Panc1 (cell line): ENCODE results near the gene TBC1D10B. TPM values are rescaled to one million over a fixed set of nuclear protein-coding genes. Genes with fewer than 3 reads are reported as not detected.

ENCODE experiments used
- ATAC-seq: fragments of 200-7000 bp; cut with Tn5 transposase; 2 replicates; pipeline ENCODE4 v1.9.1; 2020; ENCODE audit warnings: mild to moderate bottlenecking, moderate library complexity
- BruUV-seq: library from RNA; stranded (reverse); fragments of 400-500 nt; replicated peaks from 2 replicates; lab custom pipeline; 2021; lab: Mats Ljungman, UMichigan
- CTCF ChIA-PET: fragments of 300-600 bp; sonication (Branson Sonifier 250); formaldehyde crosslinking; loops from one replicate; lab custom pipeline; 2022; ENCODE audit warnings: antibody characterized with exemption; lab: Charles Lee
- POLR2A ChIA-PET: fragments of 300-600 bp; sonication (Branson Sonifier 250); formaldehyde crosslinking; loops from one replicate; lab custom pipeline; 2022; ENCODE audit warnings: antibody characterized with exemption; lab: Charles Lee
- DNase-seq: peaks from one replicate; pipeline ENCODE4 v3.0.0-alpha.2; 2010; ENCODE audit warnings: low read depth, low spot score
- H3K27ac ChIP-seq: 2 replicates; pipeline ENCODE4 v1.5.1; 2011; ENCODE audit warnings: mild to moderate bottlenecking, low read length, inconsistent platforms
- H3K27me3 ChIP-seq: fragments of 200-500 bp; sonication (Bioruptor generic); 2 replicates; pipeline ENCODE4 v1.6.0; 2014; ENCODE audit warnings: low read length, inconsistent platforms; ENCODE audit not compliant: control insufficient read depth, insufficient read depth
- H3K36me3 ChIP-seq: fragments of 200-500 bp; sonication (Bioruptor generic); 2 replicates; pipeline ENCODE4 v1.5.1; 2014; ENCODE audit warnings: inconsistent platforms, mild to moderate bottlenecking, low read length, moderate library complexity; ENCODE audit not compliant: control insufficient read depth, insufficient read depth
- H3K4me1 ChIP-seq: 2 replicates; pipeline ENCODE4 v1.5.1; 2011; ENCODE audit warnings: inconsistent platforms, mild to moderate bottlenecking, low read length, moderate library complexity; ENCODE audit not compliant: control insufficient read depth, insufficient read depth
- H3K4me3 ChIP-seq, 2 experiments: 2 replicates each; pipeline ENCODE4 v1.5.1; 2011 to 2012; ENCODE audit warnings: low read depth in 2 of 2, low read length in 2 of 2, mild to moderate bottlenecking in 2 of 2, inconsistent platforms in 1 of 2, moderate library complexity in 1 of 2
- H3K9me3 ChIP-seq: fragments of 200-500 bp; sonication (Bioruptor generic); 2 replicates; pipeline ENCODE4 v1.5.1; 2014; ENCODE audit warnings: low read depth, mild to moderate bottlenecking, inconsistent platforms, low read length, moderate library complexity; ENCODE audit not compliant: control insufficient read depth, insufficient read depth
- POLR2AphosphoS5 ChIP-seq: IDR thresholded peaks from 2 replicates; pipeline ENCODE4 v1.6.1; 2012; ENCODE audit warnings: mild to moderate bottlenecking, low read depth, low read length, moderate library complexity
- REST ChIP-seq, 2 experiments: IDR thresholded peaks; 2 replicates each; pipeline ENCODE4 v1.6.1; 2011 to 2012; ENCODE audit warnings: low read depth in 2 of 2, control low read depth in 1 of 2, low read length in 1 of 2, mild to moderate bottlenecking in 1 of 2, moderate library complexity in 1 of 2; ENCODE audit not compliant: insufficient read depth in 1 of 2
- SIN3A ChIP-seq: IDR thresholded peaks from 2 replicates; pipeline ENCODE4 v1.6.1; 2012; ENCODE audit warnings: low read depth, mild to moderate bottlenecking, low read length, moderate library complexity, borderline replicate concordance; ENCODE audit not compliant: insufficient read depth
- TCF7L2 ChIP-seq: IDR thresholded peaks from 2 replicates; pipeline ENCODE4 v1.6.1; 2011; ENCODE audit warnings: mild to moderate bottlenecking, low read depth, low read length, inconsistent platforms
- in situ Hi-C: cut with HindIII; loops from 2 replicates; pipeline ENCODE4 v1.10.0; 2016; ENCODE audit warnings: low sequenced_read_pairs, low pct_unique_long_range_greater_than_20kb
- intact Hi-C: fragments of 100-400 bp; cut with micrococcal nuclease; formaldehyde crosslinking; loops from one replicate; pipeline ENCODE4 v1.10.0; 2022; ENCODE audit not compliant: unreplicated experiment
- total RNA-seq: library from RNA; stranded (reverse); gene quantifications from one replicate; pipeline ENCODE4 v1.2.1, GENCODE V29; 2021; ENCODE audit not compliant: unreplicated experiment
- TF ChIP-seq, protein P1 (sequence below): fragments of 450-650 bp; IDR thresholded peaks from 2 replicates; pipeline ENCODE4 v1.5.1; 2017; ENCODE audit warnings: mild to moderate bottlenecking

Gene TBC1D10B
- total RNA-seq, 1 experiment from 2014 or later = 52.6 TPM

- H3K27me3 ChIP-seq = no peaks in the 10 kb centered on the region
- H3K9me3 ChIP-seq = no peaks in the 10 kb centered on the region
- H3K4me1 ChIP-seq = peaks cover 5% of the 10 kb centered on the region
- DNase-seq = no peak
- CTCF ChIA-PET = no interaction called here
- POLR2A ChIA-PET = no interaction called here
- BruUV-seq = no TSS peak
- intact Hi-C loops = no loop called here
- H3K4me3 ChIP-seq = no peak within 1 kb of the TSS
- H3K36me3 ChIP-seq = no peaks in the 10 kb centered on the region; the same call in 1 of the 2 replicates
- TF ChIP-seq SIN3A (no peak), POLR2AphosphoS5 (no peak), REST (IDR thresholded peaks at IDR 0.05; ENCODE audit: insufficient read depth in 1 of 2, low read depth in 2 of 2, low read length in 1 of 2) (no peak), TCF7L2 (no peak)
- TF ChIP-seq, protein P1, sequence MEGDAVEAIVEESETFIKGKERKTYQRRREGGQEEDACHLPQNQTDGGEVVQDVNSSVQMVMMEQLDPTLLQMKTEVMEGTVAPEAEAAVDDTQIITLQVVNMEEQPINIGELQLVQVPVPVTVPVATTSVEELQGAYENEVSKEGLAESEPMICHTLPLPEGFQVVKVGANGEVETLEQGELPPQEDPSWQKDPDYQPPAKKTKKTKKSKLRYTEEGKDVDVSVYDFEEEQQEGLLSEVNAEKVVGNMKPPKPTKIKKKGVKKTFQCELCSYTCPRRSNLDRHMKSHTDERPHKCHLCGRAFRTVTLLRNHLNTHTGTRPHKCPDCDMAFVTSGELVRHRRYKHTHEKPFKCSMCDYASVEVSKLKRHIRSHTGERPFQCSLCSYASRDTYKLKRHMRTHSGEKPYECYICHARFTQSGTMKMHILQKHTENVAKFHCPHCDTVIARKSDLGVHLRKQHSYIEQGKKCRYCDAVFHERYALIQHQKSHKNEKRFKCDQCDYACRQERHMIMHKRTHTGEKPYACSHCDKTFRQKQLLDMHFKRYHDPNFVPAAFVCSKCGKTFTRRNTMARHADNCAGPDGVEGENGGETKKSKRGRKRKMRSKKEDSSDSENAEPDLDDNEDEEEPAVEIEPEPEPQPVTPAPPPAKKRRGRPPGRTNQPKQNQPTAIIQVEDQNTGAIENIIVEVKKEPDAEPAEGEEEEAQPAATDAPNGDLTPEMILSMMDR = no peak
- in situ Hi-C loops = no loop called here
- no peak within 1 kb of the TSS for H3K27ac ChIP-seq
- no peak for ATAC-seq
Observed at GRCh38 chr16:30382111-30382881, 12.0 kb upstream of the TBC1D10B start, which contains the start of gene SEPTIN1. Gene SEPTIN1 (minus strand): TSS chr16:30382561. CDS start chr16:30382542, 19 bp downstream.

GRCh38 chr16:30381291-30382041 is 11.2 kb upstream of the TBC1D10B start:
- no peak overlapping the region for H3K4me3 ChIP-seq

More at GRCh38 chr16:30381291-30382041, 11.2 kb upstream of the TBC1D10B start:
- no peak for DNase-seq
- TF ChIP-seq POLR2AphosphoS5 = no peak
- no peak for TF ChIP-seq SIN3A
- TF ChIP-seq TCF7L2 = no peak
- no peak for TF ChIP-seq REST (IDR thresholded peaks at IDR 0.05; ENCODE audit: insufficient read depth in 1 of 2, low read depth in 2 of 2, low read length in 1 of 2)
- TF ChIP-seq, protein P1 = no peak
- intact Hi-C loops = no loop called here
- Histone ChIP-seq H3K4me1 (peaks cover 7% of the 10 kb centered on the region), H3K27ac (no peak overlapping the region), H3K36me3 (no peaks in the 10 kb centered on the region; the same call in 1 of the 2 replicates), H3K27me3 (no peaks in the 10 kb centered on the region), H3K9me3 (no peaks in the 10 kb centered on the region)
- CTCF ChIA-PET = no interaction called here
- POLR2A ChIA-PET = no interaction called here
- in situ Hi-C loops = no loop called here
- no peak for ATAC-seq
- BruUV-seq = no TSS peak
